Adrenal gland (tissue), 5 donors: ENCODE measurements around the gene MAGEA11.

Source experiments
- POLR2A ChIP-seq, 2 donors: fragments of 450-650 bp; IDR thresholded peaks; one replicate each; pipeline ENCODE4 v1.6.1; 2017; ENCODE audit warnings: antibody characterized with exemption in 2 of 2, mild to moderate bottlenecking in 2 of 2, moderate library complexity in 1 of 2
- TF ChIP-seq, protein P1 (sequence below), 6 experiments: fragments of 450-650 bp in 4 of 6; fragments of 200-600 bp in 2 of 6; sonication (generic) in 1 of 6; IDR thresholded peaks; 1 replicate in 5 of 6; 2 replicates in 1 of 6; pipeline versions ENCODE4 v1.5.1 to v1.8.0; 2016 to 2021; ENCODE audit warnings: antibody characterized with exemption in 6 of 6, mild to moderate bottlenecking in 2 of 6, moderate library complexity in 1 of 6
- donor health status: DM: no; HTN: no; CAD: no.

DNA sequence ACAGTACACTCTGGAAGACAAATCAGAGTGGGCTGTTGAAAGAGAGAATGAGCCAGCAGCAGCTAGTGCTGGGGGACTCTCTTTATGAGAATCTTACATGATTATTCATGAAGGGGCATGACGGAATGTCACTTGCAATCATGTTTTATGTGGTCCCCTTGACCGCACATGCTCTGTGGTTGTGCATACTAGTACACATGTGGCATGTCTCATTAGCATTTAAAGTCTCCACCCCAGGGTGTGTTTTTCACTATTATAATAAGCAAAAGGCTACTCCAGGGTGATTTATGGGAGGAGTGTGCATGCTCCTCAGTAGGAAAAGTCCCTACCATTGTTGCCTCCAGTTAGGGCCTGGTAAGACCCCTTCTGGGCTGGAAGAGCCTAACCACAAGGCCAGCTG lies 30.7 kb upstream of the MAGEA11 start:
- no peak for TF ChIP-seq POLR2A (IDR thresholded peaks at IDR 0.05)
- TF ChIP-seq, protein P1, sequence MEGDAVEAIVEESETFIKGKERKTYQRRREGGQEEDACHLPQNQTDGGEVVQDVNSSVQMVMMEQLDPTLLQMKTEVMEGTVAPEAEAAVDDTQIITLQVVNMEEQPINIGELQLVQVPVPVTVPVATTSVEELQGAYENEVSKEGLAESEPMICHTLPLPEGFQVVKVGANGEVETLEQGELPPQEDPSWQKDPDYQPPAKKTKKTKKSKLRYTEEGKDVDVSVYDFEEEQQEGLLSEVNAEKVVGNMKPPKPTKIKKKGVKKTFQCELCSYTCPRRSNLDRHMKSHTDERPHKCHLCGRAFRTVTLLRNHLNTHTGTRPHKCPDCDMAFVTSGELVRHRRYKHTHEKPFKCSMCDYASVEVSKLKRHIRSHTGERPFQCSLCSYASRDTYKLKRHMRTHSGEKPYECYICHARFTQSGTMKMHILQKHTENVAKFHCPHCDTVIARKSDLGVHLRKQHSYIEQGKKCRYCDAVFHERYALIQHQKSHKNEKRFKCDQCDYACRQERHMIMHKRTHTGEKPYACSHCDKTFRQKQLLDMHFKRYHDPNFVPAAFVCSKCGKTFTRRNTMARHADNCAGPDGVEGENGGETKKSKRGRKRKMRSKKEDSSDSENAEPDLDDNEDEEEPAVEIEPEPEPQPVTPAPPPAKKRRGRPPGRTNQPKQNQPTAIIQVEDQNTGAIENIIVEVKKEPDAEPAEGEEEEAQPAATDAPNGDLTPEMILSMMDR (IDR thresholded peaks at IDR 0.05) = no peak
